Sigmoid colon (tissue), 7 donors: ENCODE results near the gene PHLPP1. TPM values are rescaled to one million over a fixed set of nuclear protein-coding genes. Genes with fewer than 3 reads are reported as not detected.

ENCODE experiments used
- DNase-seq: peaks from one replicate; pipeline ENCODE4 v3.0.0-alpha.2; 2019
- H3K27ac ChIP-seq, 4 donors: fragments of 200-600 bp; sonication (generic); one replicate each; pipeline ENCODE4 v1.5.1; 2016 to 2019; ENCODE audit warnings: mild to moderate bottlenecking in 1 of 4
- H3K27me3 ChIP-seq, 3 donors: fragments of 200-600 bp; sonication (generic); one replicate each; pipeline ENCODE4 v1.5.1; 2019; ENCODE audit warnings: mild to moderate bottlenecking in 1 of 3
- H3K36me3 ChIP-seq, 4 donors: fragments of 200-600 bp; sonication (generic); one replicate each; pipeline ENCODE4 v1.5.1; 2016 to 2019
- H3K4me1 ChIP-seq, 4 donors: fragments of 200-600 bp; sonication (generic); one replicate each; pipeline ENCODE4 v1.5.1; 2017 to 2019
- H3K4me3 ChIP-seq, 4 donors: fragments of 200-600 bp; sonication (generic); one replicate each; pipeline ENCODE4 v1.5.1; 2017 to 2019; ENCODE audit warnings: mild to moderate bottlenecking in 2 of 4, moderate library complexity in 1 of 4
- H3K9me3 ChIP-seq, 4 donors: fragments of 200-600 bp in 3 of 4; sonication (generic) in 3 of 4; one replicate each; pipeline versions ENCODE4 v1.5.1 to v1.6.1; 2013 to 2019
- EP300 ChIP-seq, 4 donors: sonication (generic); formaldehyde crosslinking; IDR thresholded peaks; one replicate each; pipeline ENCODE4 v1.6.1; 2017; ENCODE audit warnings: antibody characterized with exemption in 4 of 4
- POLR2A ChIP-seq, 2 donors: fragments of 450-650 bp; IDR thresholded peaks; one replicate each; pipeline ENCODE4 v1.6.1; 2016; ENCODE audit warnings: antibody characterized with exemption in 2 of 2, mild to moderate bottlenecking in 2 of 2, moderate library complexity in 2 of 2
- POLR2AphosphoS5 ChIP-seq, 4 donors: sonication (generic); formaldehyde crosslinking; IDR thresholded peaks; one replicate each; pipeline ENCODE4 v1.6.1; 2017; ENCODE audit warnings: antibody characterized with exemption in 4 of 4
- WGBS, 2 donors: extraction: QIAGEN DNeasy Blood & Tissue Kit; methylation state at CpG; one replicate each; pipeline ENCODE4 v1.1.7; 2013; 5-methylcytosine and 5-hydroxymethylcytosine counted together
- intact Hi-C: fragments of 100-400 bp; cut with DNase I; formaldehyde crosslinking; loops from one replicate; pipeline ENCODE4 v1.15.1; 2023
- polyA plus RNA-seq, 3 donors: library from polyadenylated mRNA; stranded (reverse); fragments of 200-250 nt; gene quantifications; one replicate each; pipeline ENCODE4 v1.2.3, GENCODE V29; 2013
- small RNA-seq, 3 donors: library from RNA; depleted of rRNA; stranded (forward); fragments of <200 nt; gene quantifications; one replicate each; pipeline ENCODE3, GENCODE V24; 2016
- total RNA-seq, 4 donors: library from RNA; depleted of rRNA; stranded (reverse); fragments of >200 nt; gene quantifications; one replicate each; pipeline ENCODE4 v1.1.0, GENCODE V29; 2016
- TF ChIP-seq, protein P1 (sequence below), 4 experiments: fragments of 450-650 bp in 3 of 4; fragments of 200-600 bp in 1 of 4; IDR thresholded peaks; one replicate each; pipeline ENCODE4 v1.5.1; 2016 to 2019; ENCODE audit warnings: antibody characterized with exemption in 4 of 4, mild to moderate bottlenecking in 3 of 4, moderate library complexity in 2 of 4
- donor health status: healthy with polysubstance abuse.
- donor health status: Bipolar disorder and iron deficiency.
- donor health status: healthy.

The PHLPP1 gene
- total and polyA plus RNA-seq, 7 donors: 4.2 to 18.6 (median 7.1) TPM

DNA sequence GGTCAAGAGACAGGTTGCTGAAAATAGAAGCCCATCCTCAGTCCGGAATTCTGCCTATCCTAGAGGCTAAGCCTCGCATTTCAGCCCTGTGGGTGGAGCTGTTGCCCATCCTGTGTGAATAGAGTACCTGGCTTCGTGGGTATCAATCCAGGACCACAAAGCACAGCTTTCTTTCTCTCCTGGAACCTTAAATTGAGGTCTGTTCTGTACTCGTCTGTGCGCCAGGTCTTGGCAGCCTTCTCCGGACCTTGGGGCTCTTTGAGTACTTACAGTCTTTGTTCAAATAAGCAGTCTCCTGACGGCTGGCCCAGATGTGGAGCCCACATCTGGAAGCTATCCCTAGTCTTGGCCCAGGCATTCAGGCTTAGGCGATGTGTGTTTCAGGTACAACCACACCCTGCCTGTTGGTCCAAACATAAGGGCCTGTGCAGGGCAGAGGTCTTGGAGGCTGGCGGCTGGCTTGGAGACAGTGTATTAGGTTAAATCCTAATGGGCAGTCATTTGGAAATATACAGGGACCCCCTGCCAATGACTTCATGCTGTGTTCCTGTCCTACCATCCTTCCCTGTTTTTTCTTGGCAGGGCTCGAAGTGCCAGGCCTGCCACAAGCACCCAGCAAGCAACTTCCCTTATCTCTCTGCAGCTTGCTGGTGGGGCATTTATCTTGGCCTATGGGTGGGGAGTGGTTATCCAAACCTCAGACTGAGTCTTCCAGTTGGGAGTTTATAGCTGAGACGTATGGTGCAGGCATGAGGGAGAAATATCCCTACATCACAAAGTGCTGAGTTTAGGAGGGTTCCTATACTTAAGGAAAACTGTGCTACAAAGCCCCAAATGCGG is 310.1 kb downstream of the PHLPP1 start:
- Histone ChIP-seq H3K27me3 (no peaks in the 10 kb centered on the region), H3K36me3 (no peaks in the 10 kb centered on the region), H3K4me3 (no peak overlapping the region), H3K9me3 (no peaks in the 10 kb centered on the region), H3K27ac (no peak overlapping the region), H3K4me1 (no peaks in the 10 kb centered on the region)
- intact Hi-C loops: no loop called here
- no peak for DNase-seq
- TF ChIP-seq POLR2A (IDR thresholded peaks at IDR 0.05) (no peak), POLR2AphosphoS5 (IDR thresholded peaks at IDR 0.05) (no peak), EP300 (IDR thresholded peaks at IDR 0.05) (no peak)
- TF ChIP-seq, protein P1, sequence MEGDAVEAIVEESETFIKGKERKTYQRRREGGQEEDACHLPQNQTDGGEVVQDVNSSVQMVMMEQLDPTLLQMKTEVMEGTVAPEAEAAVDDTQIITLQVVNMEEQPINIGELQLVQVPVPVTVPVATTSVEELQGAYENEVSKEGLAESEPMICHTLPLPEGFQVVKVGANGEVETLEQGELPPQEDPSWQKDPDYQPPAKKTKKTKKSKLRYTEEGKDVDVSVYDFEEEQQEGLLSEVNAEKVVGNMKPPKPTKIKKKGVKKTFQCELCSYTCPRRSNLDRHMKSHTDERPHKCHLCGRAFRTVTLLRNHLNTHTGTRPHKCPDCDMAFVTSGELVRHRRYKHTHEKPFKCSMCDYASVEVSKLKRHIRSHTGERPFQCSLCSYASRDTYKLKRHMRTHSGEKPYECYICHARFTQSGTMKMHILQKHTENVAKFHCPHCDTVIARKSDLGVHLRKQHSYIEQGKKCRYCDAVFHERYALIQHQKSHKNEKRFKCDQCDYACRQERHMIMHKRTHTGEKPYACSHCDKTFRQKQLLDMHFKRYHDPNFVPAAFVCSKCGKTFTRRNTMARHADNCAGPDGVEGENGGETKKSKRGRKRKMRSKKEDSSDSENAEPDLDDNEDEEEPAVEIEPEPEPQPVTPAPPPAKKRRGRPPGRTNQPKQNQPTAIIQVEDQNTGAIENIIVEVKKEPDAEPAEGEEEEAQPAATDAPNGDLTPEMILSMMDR (IDR thresholded peaks at IDR 0.05): peak in 3 of 4 experiments; percentile 19 to 35 (median 31)
- WGBS, 2 donors: 56 to 79% methylated on average over 12 of the region's 12 CpGs

DNA sequence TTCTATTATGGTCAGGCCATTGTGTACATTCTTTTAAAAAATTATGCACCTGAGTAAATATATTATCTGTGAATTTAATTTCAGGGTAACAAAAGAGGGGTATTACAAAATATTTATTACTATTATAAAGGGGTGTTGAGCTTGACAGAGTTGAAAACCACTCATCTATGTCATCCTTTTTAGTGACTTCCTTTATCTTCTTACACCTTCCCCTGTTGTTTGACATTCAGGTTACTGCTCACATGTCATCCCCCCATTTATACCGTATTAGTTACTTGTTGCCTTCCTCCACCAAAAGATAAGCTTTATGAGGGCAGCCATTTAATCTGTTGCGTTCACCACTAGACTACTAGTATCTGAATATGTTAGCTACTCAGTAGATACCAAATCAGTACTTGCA is 313.0 kb downstream of the PHLPP1 start:
- Histone ChIP-seq H3K36me3 (no peaks in the 10 kb centered on the region), H3K27me3 (no peaks in the 10 kb centered on the region), H3K4me3 (no peak overlapping the region), H3K27ac (no peak overlapping the region), H3K9me3 (no peaks in the 10 kb centered on the region), H3K4me1 (no peaks in the 10 kb centered on the region)
- no peak for DNase-seq
- TF ChIP-seq, protein P1 (IDR thresholded peaks at IDR 0.05): no peak
- no peak for TF ChIP-seq EP300 (IDR thresholded peaks at IDR 0.05)
- TF ChIP-seq POLR2A (IDR thresholded peaks at IDR 0.05): no peak
- no peak for TF ChIP-seq POLR2AphosphoS5 (IDR thresholded peaks at IDR 0.05)
- intact Hi-C loops: no loop called here
- 81 to 90% methylated on average over 2 of the region's 2 CpGs for WGBS, 2 donors

Small RNA genes within 50 kb of the gene (small RNA-seq; reads per million reads assigned to genes)
- 0 reads per million in 3 donors for gene RNU6-142P

Other genes with a start within 250 kb of the PHLPP1 start
- gene ZCCHC2, start 192.5 kb upstream of the PHLPP1 start, total RNA-seq: 10 to 100 TPM; 14.4 to 23.5 (median 16.8) TPM
- gene ZCCHC2, start 192.5 kb upstream of the PHLPP1 start, polyA plus RNA-seq: 1 to 10 TPM; 4.4 to 9.2 (median 4.8) TPM